Stomach (tissue), 4 donors: ENCODE results near the gene CTR9.
A peak's percentile ranks its signal among the peaks of the same experiment; 100 is the strongest.

Experiments
- CTCF ChIP-seq, 7 experiments: fragments of 450-650 bp in 4 of 7; fragments of 200-600 bp in 3 of 7; sonication (generic) in 3 of 7; IDR thresholded peaks; one replicate each; pipeline ENCODE4 v1.5.1; 2016 to 2019; ENCODE audit warnings: antibody characterized with exemption in 7 of 7, control low read depth in 2 of 7, mild to moderate bottlenecking in 1 of 7
- EP300 ChIP-seq: sonication (generic); formaldehyde crosslinking; IDR thresholded peaks from one replicate; pipeline ENCODE4 v1.6.1; 2017; ENCODE audit warnings: antibody characterized with exemption
- POLR2A ChIP-seq, 4 donors: fragments of 450-650 bp; IDR thresholded peaks; one replicate each; pipeline ENCODE4 v1.6.1; 2016; ENCODE audit warnings: antibody characterized with exemption in 4 of 4, control low read depth in 2 of 4, mild to moderate bottlenecking in 1 of 4, moderate library complexity in 1 of 4
- POLR2AphosphoS5 ChIP-seq, 3 donors: sonication (generic); formaldehyde crosslinking; IDR thresholded peaks; one replicate each; pipeline ENCODE4 v1.6.1; 2016; ENCODE audit warnings: antibody characterized with exemption in 3 of 3

- TF ChIP-seq CTCF (IDR thresholded peaks at IDR 0.05) (no peak), POLR2A (IDR thresholded peaks at IDR 0.05) (no peak), EP300 (no peak), POLR2AphosphoS5 (IDR thresholded peaks at IDR 0.05) (peak in 2 of 3 donors; percentile 51 to 73)
These were observed 57.1 kb downstream of the CTR9 start for GRCh38 chr11:10808235-10808552.
